HG03064 (cell line): ENCODE data around the gene TNNC2.
"Not testable (repeated sequence)": the region's sequence is repeated elsewhere in the genome, so short reads cannot be mapped to it uniquely, and the experiment has no call there.

Source experiments
- ATAC-seq: cut with Tn5 transposase; IDR thresholded peaks from one replicate; pipeline ENCODE4 v1.9.1; 2021; ENCODE audit warnings: low read depth; ENCODE audit not compliant: unreplicated experiment

TNNC2 gene

DNA sequence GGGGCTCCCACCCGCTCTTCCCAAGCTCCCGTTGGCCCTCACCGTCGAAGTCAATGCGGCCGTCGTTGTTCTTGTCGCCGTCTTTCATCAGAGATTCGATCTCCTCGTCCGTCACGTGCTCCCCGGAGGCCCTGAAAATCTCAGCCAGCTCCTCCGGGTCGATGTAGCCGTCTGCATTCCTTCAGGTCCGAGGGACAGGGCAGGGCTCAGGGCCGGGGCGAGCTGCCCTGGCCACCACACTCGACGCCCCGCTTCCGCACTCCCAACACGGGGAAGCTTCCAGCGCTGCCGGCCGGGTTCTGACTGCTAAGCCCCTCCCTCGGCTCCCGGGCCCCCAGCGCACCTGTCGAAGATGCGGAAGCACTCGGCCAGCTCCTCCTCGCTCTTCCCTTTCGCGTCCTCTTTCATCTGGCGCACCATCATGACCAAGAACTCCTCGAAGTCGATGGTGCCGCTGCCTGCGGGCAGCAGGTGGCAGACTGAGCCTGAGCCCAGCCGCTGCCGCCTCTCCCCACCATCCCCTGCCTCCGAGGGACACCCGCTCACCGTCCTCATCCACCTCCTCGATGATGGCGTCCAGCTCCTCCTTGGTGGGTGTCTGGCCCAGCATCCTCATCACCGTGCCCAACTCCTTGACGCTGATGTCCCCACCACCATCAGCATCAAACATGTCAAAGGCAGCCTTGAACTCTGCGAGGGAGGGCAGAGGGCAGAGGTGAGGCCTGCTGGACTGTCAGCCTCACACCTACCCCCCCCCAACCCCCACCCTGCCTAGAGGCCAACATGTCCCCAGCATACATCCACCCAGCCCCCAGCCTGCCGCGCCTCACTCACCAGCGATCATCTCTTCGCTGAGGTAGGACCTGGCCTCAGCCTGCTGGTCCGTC, 2.9 kb downstream of the TNNC2 start:
- ATAC-seq: no peak

DNA sequence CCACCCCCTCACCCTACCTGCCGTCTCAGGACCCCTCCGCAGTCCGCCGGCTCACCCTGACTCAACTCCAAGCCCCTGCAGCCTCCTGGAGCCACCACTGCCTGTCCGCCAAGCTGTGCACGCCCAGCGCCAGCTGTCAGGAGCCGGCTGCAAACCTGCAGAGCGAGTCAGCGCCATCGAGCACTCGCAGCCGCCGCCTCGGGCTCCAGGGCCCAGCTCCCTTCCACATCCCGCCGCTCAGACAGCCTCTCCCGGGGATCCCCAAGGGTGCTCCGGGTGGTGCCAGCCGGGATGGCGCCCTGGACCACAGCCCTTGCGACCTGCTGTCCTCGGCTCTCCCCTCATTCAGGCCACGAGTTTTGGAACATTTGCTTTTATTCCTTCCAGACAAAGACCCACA, 4.3 kb downstream of the TNNC2 start:
- ATAC-seq: no peak

- no peak for ATAC-seq
Observed at GRCh38 chr20:45821947-45822346, 5.2 kb downstream of the TNNC2 start.

GRCh38 chr20:45819466-45819865, 7.6 kb downstream of the TNNC2 start:
- no peak for ATAC-seq

GRCh38 chr20:45818239-45818638, 8.9 kb downstream of the TNNC2 start:
- ATAC-seq: no peak

GRCh38 chr20:45817376-45818194, 9.5 kb downstream of the TNNC2 start:
- ATAC-seq: no peak

GRCh38 chr20:45816951-45817350, 10.2 kb downstream of the TNNC2 start:
- no peak for ATAC-seq

- ATAC-seq: no peak
Observed at GRCh38 chr20:45814314-45814713, 12.8 kb downstream of the TNNC2 start.

DNA sequence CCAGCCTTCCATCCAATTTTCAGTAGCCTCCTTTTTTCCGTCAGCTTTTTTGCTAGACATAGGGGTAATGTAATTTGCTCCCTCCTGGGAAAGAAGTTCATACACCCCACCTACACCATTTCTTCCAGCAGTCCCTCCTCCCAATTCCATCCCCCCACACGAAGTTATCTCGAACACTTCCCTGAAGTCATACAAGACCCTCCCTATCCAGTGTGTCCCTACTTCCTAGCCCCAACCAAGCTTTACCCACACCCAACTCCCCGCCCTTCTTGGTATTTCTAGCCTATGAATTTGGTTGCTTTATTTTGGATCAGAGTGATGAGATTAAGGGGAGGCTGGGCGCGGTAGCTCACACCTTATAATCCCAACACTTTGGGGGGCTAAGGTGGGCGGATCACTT, 13.6 kb downstream of the TNNC2 start:
- no peak for ATAC-seq

DNA sequence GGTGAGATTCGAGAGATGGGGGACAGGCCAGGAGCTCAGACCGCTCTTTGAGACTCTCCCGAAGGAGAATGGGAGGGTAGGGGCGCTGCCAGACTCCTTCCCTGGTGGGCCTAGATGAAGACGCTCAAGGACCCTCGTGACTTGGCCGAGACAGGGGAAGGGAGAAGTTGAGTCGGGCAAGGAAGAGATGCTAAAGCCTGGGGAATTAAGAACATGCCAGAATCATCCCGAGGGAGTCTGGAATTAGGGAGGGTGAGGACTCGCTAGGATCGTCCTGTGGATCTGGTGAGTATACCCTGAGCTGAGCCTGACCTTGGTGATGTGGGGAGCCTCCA, 14.1 kb downstream of the TNNC2 start:
- no peak for ATAC-seq

DNA sequence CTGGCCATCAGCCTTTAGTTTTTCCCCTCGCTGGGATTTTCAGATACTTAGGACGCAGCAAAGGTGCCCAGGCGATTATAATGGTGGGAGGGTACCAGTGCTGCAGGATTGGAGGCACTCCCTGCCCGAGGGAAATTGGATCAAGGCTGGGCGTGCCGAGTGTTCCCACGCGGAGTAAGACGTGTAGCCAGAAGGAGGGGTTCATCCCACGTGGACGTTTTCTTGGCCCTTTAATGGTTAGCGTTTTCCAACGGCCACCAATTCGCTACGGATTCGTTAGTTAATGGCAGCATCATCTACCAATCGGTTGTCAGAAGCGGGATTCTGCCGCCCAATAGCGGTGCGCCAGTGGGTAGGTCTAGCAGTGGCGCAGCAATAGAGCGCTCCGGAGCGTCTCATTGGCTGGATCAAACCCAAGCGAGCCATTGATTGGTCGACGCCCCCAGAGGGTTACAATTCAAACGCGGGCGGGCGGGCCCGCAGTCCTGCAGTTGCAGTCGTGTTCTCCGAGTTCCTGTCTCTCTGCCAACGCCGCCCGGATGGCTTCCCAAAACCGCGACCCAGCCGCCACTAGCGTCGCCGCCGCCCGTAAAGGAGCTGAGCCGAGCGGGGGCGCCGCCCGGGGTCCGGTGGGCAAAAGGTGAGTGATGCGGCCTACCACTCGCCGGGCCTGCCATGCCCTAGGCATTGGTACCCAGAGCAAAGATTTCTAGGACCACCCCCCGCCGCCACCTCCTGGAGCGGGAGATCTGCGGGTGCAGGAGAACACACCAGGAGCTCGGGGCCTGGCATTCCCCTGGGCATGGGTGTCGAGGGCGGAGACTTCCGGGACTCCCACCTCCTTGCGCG, 14.7 kb downstream of the TNNC2 start, which contains the start of gene UBE2C:
UBE2C (plus strand) TSS at position 488 of the 849 bp plus-strand sequence; CDS start at position 540, 52 bp downstream.
- ATAC-seq: peak; percentile 95

DNA sequence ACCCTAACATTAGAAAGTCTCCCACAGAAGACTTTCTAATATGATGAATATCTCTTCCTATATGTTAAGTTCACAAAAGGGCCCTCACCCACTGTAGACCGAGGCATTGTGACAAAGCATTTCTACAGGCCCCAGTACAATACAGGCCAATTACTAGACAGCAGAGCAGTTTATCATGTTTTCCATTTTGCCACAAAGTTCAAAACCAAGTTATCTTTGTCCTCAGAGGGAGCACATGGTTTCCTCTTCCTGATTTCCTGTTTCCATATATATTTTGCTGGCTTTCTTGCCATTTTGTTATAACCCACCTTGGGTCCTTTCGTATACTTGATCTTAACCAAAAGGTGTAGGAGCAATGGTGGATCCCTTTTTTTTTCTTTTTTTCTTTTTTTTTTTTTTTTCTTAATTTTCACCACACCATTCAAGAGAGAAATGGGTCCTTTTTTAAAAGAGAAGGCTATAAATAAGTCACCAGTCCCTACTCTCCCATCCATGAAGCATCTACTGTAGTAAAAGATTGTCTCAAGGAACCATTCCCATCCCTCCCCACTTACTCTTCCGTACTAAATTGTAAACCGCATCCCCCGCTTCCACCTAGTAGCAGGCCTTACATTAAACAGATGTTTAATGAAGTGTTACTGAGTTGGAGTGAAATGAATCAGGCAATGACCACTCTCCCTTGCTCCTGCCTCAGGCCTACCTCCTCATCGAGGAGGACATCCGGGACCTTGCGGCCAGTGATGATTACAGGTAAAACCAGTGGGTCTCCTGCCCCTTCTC, 16.7 kb downstream of the TNNC2 start:
- ATAC-seq: no peak

DNA sequence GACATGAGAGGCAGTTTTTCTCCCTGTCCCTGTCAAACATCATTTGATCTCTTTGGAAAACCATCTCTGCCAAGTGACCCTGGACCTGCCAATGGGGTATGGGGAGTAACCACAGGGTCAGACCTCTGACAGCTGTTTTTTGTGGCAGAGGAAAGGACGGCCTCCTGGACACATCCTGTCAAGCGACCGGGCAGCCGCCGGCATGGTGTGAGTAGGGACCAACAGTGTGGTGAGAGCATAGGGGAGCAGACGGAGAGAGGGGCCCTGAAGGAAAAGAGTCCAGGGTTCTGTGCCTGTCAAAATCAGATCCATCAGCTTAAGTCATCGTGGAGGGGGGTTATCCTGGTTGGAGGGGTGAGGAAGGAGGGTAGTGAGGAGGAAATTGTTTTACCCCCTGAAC, 25.3 kb downstream of the TNNC2 start:
- ATAC-seq: no peak

GRCh38 chr20:45798935-45799642, 28.0 kb downstream of the TNNC2 start:
- no peak for ATAC-seq

GRCh38 chr20:45797955-45798354, 29.2 kb downstream of the TNNC2 start:
- not testable (repeated sequence) for ATAC-seq

DNA sequence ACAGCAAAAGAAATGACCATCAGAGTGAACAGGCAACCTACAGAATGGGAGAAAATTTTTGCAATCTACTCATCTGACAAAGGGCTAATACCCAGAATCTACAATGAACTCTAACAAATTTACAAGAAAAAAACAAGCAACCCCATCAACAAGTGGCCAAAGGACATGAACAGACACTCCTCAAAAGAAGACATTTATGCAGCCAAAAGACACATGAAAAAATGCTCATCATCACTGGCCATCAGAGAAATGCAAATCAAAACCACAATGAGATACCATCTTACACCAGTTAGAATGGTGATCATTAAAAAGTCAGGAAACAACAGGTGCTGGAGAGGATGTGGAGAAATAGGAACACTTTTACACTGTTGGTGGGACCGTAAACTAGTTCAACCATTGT, 29.6 kb downstream of the TNNC2 start:
- not testable (repeated sequence) for ATAC-seq

GRCh38 chr20:45796337-45797065, 30.6 kb downstream of the TNNC2 start:
- ATAC-seq: no peak

GRCh38 chr20:45792317-45793118, 34.6 kb downstream of the TNNC2 start:
- peak; percentile 15 for ATAC-seq
